GM10847 (cell line): ENCODE data around the gene LYRM4.

Experiments
- POLR2A ChIP-seq: IDR thresholded peaks from 2 replicates; pipeline ENCODE4 v1.6.1; 2011; ENCODE audit not compliant: insufficient read length; ENCODE audit errors: extremely low read depth

LYRM4 gene

GRCh38 chr6:5122504-5123112, 138.1 kb downstream of the LYRM4 start:
- no peak for TF ChIP-seq POLR2A

DNA sequence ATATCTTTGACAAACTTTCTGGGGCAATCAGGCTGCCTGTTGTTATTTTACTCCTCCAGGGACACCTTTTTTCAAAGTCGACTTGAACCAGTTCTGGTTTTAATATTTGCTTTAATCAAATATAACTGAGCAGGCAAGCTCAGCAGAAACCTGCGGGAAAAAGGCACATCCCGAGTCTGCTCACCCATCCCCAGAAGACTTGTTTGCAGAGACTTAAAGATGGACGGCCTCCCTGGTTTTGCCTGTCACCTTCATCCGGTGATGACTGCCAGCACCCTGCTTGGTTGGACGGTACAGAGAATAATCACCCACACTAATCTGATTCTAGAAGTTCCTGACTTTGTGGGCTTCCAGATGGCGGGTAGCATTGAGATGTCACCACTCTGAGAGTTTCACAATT, 138.8 kb downstream of the LYRM4 start:
- no peak for TF ChIP-seq POLR2A

GRCh38 chr6:5121479-5121878, 139.3 kb downstream of the LYRM4 start:
- TF ChIP-seq POLR2A: no peak

- TF ChIP-seq POLR2A: no peak
Observed at GRCh38 chr6:5120011-5120410, 140.7 kb downstream of the LYRM4 start.

- no peak for TF ChIP-seq POLR2A
Observed at GRCh38 chr6:5119090-5119951, 141.4 kb downstream of the LYRM4 start.

DNA sequence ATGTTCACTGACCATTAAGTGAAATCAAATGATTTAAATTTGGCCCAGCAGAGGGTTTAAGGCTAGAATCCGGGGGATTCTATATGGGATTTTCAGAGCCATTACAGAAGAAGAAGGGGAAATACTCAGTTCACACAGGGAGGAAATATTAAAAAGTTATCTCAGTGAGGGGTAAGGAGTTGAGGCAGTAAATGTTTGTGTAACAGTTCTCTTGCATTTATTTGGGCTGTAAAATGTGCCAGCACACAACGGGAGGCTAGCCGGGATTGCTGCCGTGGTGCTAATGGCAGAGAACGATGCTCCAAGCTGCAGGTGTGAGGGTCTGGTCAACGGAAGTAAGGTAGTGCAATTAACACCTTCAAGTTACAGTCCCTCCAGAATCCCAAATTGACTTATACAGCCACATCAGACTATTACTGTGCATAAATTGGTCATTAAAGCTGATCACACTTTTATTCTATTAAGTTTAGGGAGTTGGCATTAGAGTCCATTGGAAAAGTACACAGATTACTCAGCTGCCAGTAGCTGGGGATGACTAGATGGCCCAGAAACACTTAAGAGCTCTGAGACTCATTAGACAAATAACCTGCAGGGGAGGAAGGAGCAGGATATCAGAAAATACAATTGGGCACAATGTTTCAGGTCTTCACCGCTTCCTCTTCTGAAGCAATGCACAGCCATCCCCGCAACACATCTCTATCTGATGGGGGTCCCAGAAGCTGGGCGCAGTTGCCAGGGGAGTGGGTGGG, 144.3 kb downstream of the LYRM4 start:
- TF ChIP-seq POLR2A: no peak

- TF ChIP-seq POLR2A: no peak
Observed at GRCh38 chr6:5115168-5115567, 145.6 kb downstream of the LYRM4 start.

- no peak for TF ChIP-seq POLR2A
Observed at GRCh38 chr6:5113096-5113495, 147.7 kb downstream of the LYRM4 start.

DNA sequence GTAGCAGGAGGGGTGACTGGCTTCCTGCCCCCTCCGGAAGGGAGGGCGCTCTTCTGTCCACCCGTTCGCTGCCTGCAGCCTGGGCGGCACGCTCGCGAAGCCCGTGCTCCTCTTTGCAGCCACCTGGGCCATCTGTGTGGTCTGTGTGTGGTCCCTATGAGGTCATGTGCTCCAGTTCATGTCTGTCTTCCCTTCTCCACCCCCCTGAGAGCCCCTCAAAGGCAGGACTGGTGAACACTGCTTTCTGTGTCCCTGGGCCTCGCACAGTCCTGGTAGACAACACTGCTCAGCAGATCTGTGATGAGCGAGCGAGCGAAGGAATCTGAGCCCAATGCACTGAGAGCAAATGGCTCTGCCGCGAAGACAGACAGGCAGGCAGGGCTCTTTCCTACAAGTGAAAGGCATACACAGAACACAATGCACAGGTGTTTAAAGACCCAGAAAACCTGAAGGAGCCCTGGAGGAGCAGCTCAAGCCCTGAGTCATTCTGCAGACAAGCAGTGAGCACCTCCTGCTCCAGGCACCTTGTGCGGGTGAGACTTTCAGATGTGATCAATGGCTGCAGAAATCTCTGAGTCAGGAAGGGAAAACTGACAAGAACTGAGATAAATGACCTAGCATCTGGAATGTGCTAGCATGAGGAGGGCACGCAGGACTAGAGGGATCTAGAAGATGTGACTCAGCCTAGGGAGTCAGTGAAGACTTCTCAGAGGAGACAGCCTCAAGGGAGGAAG, 148.5 kb downstream of the LYRM4 start:
- TF ChIP-seq POLR2A: no peak

GRCh38 chr6:5111626-5112025, 149.1 kb downstream of the LYRM4 start:
- no peak for TF ChIP-seq POLR2A

GRCh38 chr6:5110246-5110645, 150.5 kb downstream of the LYRM4 start:
- no peak for TF ChIP-seq POLR2A

DNA sequence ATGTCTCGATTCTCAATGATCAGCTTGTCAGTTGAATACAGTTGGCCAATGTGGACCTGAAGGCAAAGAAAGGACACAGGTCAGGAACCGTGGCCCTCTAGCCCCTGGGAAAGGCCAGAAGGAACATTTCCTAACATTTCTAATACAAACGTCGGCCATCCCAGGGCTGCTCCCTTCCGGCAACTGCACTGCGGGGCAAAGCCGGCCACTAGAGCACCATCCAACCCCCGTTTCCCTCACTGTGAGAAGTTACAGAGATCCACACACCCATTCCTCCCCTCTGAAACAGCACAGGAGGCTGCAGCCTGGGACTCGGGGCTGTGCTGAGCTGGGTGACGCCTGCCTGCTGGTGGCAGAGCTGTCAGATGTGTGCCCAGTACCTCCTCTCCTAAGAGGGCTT, 151.3 kb downstream of the LYRM4 start:
- no peak for TF ChIP-seq POLR2A

- TF ChIP-seq POLR2A: no peak
Observed at GRCh38 chr6:5108536-5109150, 152.1 kb downstream of the LYRM4 start.

GRCh38 chr6:5108068-5108467, 152.7 kb downstream of the LYRM4 start:
- TF ChIP-seq POLR2A: no peak

- no peak for TF ChIP-seq POLR2A
Observed at GRCh38 chr6:5107341-5107740, 153.4 kb downstream of the LYRM4 start.
